ENCODE data around the gene PA2G4.
A peak's percentile ranks its signal among the peaks of the same experiment; 100 is the strongest.
"Not testable (repeated sequence)": the region's sequence is repeated elsewhere in the genome, so short reads cannot be mapped to it uniquely, and the experiment has no call there.

The PA2G4 gene

GRCh38 chr12:56104109-56104814, at the start of gene PA2G4:
Gene PA2G4 (plus strand): TSS chr12:56104559. CDS start chr12:56104738, 179 bp downstream.
- Mint-ChIP-seq H3K9me3 (no peaks in the 10 kb centered on the region), H3K4me3 (peak within 1 kb of the TSS; percentile 100), H3K36me3 (peaks cover 26% of the 10 kb centered on the region), H3K27me3 (no peaks in the 10 kb centered on the region), H3K4me1 (peaks cover 58% of the 10 kb centered on the region), H3K27ac (peak within 1 kb of the TSS; percentile 100)

GRCh38 chr12:56059964-56060363, 44.4 kb upstream of the PA2G4 start:
- not testable (repeated sequence) for H3K27ac Mint-ChIP-seq, H3K27me3 Mint-ChIP-seq, H3K4me1 Mint-ChIP-seq, H3K36me3 Mint-ChIP-seq, H3K9me3 Mint-ChIP-seq, H3K4me3 Mint-ChIP-seq

- H3K27me3 Mint-ChIP-seq, result no peaks in the 10 kb centered on the region
- H3K4me3 Mint-ChIP-seq, result no peak overlapping the region
- peaks cover 2% of the 10 kb centered on the region for H3K36me3 Mint-ChIP-seq
- no peak overlapping the region for H3K27ac Mint-ChIP-seq
- H3K9me3 Mint-ChIP-seq, result no peaks in the 10 kb centered on the region
- no peaks in the 10 kb centered on the region for H3K4me1 Mint-ChIP-seq
Measured at GRCh38 chr12:56061982-56062381, 42.4 kb upstream of the PA2G4 start.

- no peak overlapping the region for H3K4me3 Mint-ChIP-seq
- H3K27me3 Mint-ChIP-seq, result no peaks in the 10 kb centered on the region
- H3K9me3 Mint-ChIP-seq, result no peaks in the 10 kb centered on the region
- peaks cover 2% of the 10 kb centered on the region for H3K36me3 Mint-ChIP-seq
- no peaks in the 10 kb centered on the region for H3K4me1 Mint-ChIP-seq
- no peak overlapping the region for H3K27ac Mint-ChIP-seq
Measured at GRCh38 chr12:56062996-56063395, 41.4 kb upstream of the PA2G4 start.

GRCh38 chr12:56071648-56072047, 32.7 kb upstream of the PA2G4 start:
- H3K9me3 Mint-ChIP-seq, result no peaks in the 10 kb centered on the region
- no peaks in the 10 kb centered on the region for H3K27me3 Mint-ChIP-seq
- H3K27ac Mint-ChIP-seq, result no peak overlapping the region
- no peaks in the 10 kb centered on the region for H3K4me1 Mint-ChIP-seq
- H3K36me3 Mint-ChIP-seq, result no peaks in the 10 kb centered on the region
- H3K4me3 Mint-ChIP-seq, result no peak overlapping the region

GRCh38 chr12:56074396-56074795, 30.0 kb upstream of the PA2G4 start:
- no peak overlapping the region for H3K4me3 Mint-ChIP-seq
- no peaks in the 10 kb centered on the region for H3K36me3 Mint-ChIP-seq
- no peak overlapping the region for H3K27ac Mint-ChIP-seq
- H3K27me3 Mint-ChIP-seq, result no peaks in the 10 kb centered on the region
- no peaks in the 10 kb centered on the region for H3K9me3 Mint-ChIP-seq
- no peaks in the 10 kb centered on the region for H3K4me1 Mint-ChIP-seq

GRCh38 chr12:56077966-56078365, 26.4 kb upstream of the PA2G4 start:
- H3K27me3 Mint-ChIP-seq, H3K4me1 Mint-ChIP-seq, H3K9me3 Mint-ChIP-seq, H3K36me3 Mint-ChIP-seq, H3K4me3 Mint-ChIP-seq, H3K27ac Mint-ChIP-seq: not testable (repeated sequence)

GRCh38 chr12:56078427-56078826, 25.9 kb upstream of the PA2G4 start:
- no peaks in the 10 kb centered on the region for H3K27me3 Mint-ChIP-seq
- H3K4me3 Mint-ChIP-seq, result peak overlapping the region; percentile 83
- H3K36me3 Mint-ChIP-seq, result no peaks in the 10 kb centered on the region
- H3K4me1 Mint-ChIP-seq, result peaks cover 6% of the 10 kb centered on the region
- H3K9me3 Mint-ChIP-seq, result no peaks in the 10 kb centered on the region
- H3K27ac Mint-ChIP-seq, result no peak overlapping the region

GRCh38 chr12:56078931-56079722, 25.2 kb upstream of the PA2G4 start:
- Mint-ChIP-seq H3K4me3 (peak overlapping the region; percentile 83), H3K36me3 (no peaks in the 10 kb centered on the region), H3K27me3 (no peaks in the 10 kb centered on the region), H3K4me1 (peaks cover 6% of the 10 kb centered on the region), H3K27ac (no peak overlapping the region), H3K9me3 (no peaks in the 10 kb centered on the region)

GRCh38 chr12:56079723-56080555, 24.4 kb upstream of the PA2G4 start, which contains the start of gene ERBB3:
Gene ERBB3 (plus strand): TSS chr12:56080165. CDS start chr12:56080301, 136 bp downstream.
- H3K27me3 Mint-ChIP-seq, result no peaks in the 10 kb centered on the region

GRCh38 chr12:56080556-56081138, 23.7 kb upstream of the PA2G4 start:
- H3K36me3 Mint-ChIP-seq, result no peaks in the 10 kb centered on the region
- H3K27me3 Mint-ChIP-seq, result no peaks in the 10 kb centered on the region
- peaks cover 6% of the 10 kb centered on the region for H3K4me1 Mint-ChIP-seq
- peak overlapping the region; percentile 83 for H3K4me3 Mint-ChIP-seq
- H3K27ac Mint-ChIP-seq, result no peak overlapping the region
- H3K9me3 Mint-ChIP-seq, result no peaks in the 10 kb centered on the region

More at GRCh38 chr12:56079723-56080555, 24.4 kb upstream of the PA2G4 start, which contains the start of gene ERBB3:
- Mint-ChIP-seq H3K4me1 (peaks cover 6% of the 10 kb centered on the region), H3K9me3 (no peaks in the 10 kb centered on the region), H3K27ac (no peak within 1 kb of the TSS), H3K4me3 (peak within 1 kb of the TSS; percentile 83), H3K36me3 (no peaks in the 10 kb centered on the region)

GRCh38 chr12:56081393-56082347, 22.7 kb upstream of the PA2G4 start:
- no peaks in the 10 kb centered on the region for H3K9me3 Mint-ChIP-seq
- peaks cover 6% of the 10 kb centered on the region for H3K4me1 Mint-ChIP-seq
- peak overlapping the region; percentile 23 for H3K4me3 Mint-ChIP-seq
- H3K27me3 Mint-ChIP-seq, result no peaks in the 10 kb centered on the region
- H3K27ac Mint-ChIP-seq, result peak overlapping the region; percentile 30
- no peaks in the 10 kb centered on the region for H3K36me3 Mint-ChIP-seq

GRCh38 chr12:56082382-56082781, 22.0 kb upstream of the PA2G4 start:
- H3K4me3 Mint-ChIP-seq, result no peak overlapping the region
- no peaks in the 10 kb centered on the region for H3K9me3 Mint-ChIP-seq
- no peak overlapping the region for H3K27ac Mint-ChIP-seq
- no peaks in the 10 kb centered on the region for H3K36me3 Mint-ChIP-seq
- no peaks in the 10 kb centered on the region for H3K27me3 Mint-ChIP-seq
- peaks cover 6% of the 10 kb centered on the region for H3K4me1 Mint-ChIP-seq

GRCh38 chr12:56082967-56083366, 21.4 kb upstream of the PA2G4 start:
- no peaks in the 10 kb centered on the region for H3K27me3 Mint-ChIP-seq
- peaks cover 6% of the 10 kb centered on the region for H3K4me1 Mint-ChIP-seq
- no peaks in the 10 kb centered on the region for H3K36me3 Mint-ChIP-seq
- H3K27ac Mint-ChIP-seq, result no peak overlapping the region
- H3K9me3 Mint-ChIP-seq, result no peaks in the 10 kb centered on the region
- no peak overlapping the region for H3K4me3 Mint-ChIP-seq
